Neuron (in vitro differentiated cells): ENCODE results near the gene CSHL1.
"Not testable (repeated sequence)": the region's sequence is repeated elsewhere in the genome, so short reads cannot be mapped to it uniquely, and the experiment has no call there.

Experiments used
- H2AFZ ChIP-seq: one replicate; pipeline ENCODE4 v1.6.1; 2013; ENCODE audit warnings: low read depth, mild to moderate bottlenecking, inconsistent platforms, low read length, moderate library complexity
- H3K27me3 ChIP-seq: one replicate; pipeline ENCODE4 v1.6.1; 2013; ENCODE audit warnings: low read length; ENCODE audit not compliant: insufficient read depth
- H3K36me3 ChIP-seq: one replicate; pipeline ENCODE4 v1.6.1; 2013; ENCODE audit warnings: low read length; ENCODE audit not compliant: insufficient read depth
- H3K4me1 ChIP-seq: one replicate; pipeline ENCODE4 v1.6.1; 2013; ENCODE audit warnings: low read length; ENCODE audit not compliant: insufficient read depth
- H3K4me3 ChIP-seq: 2 replicates; pipeline ENCODE4 v1.5.1; 2013; ENCODE audit warnings: mild to moderate bottlenecking, low read length, moderate library complexity
- H3K9me3 ChIP-seq: one replicate; pipeline ENCODE4 v1.6.1; 2013; ENCODE audit warnings: low read length

CSHL1 gene

DNA sequence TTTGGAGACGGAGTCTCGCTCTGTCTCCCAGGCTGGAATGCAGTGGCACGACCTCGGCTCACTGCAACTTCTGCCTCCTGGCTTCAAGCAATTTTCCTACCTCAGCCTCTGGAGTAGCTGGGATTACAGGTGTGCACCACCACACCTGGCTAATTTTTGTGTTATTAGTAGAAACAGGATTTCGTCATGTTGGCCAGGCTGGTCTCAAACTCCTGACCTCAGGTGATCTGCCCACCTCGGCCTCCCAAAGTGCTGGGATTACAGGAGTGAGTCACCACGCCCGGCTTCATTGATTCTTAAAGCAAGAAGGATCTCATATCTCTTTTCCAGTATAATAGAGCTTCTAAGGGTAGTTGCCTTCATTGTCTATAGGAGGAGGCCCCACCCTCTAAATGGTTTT, 6.3 kb downstream of the CSHL1 start:
- not testable (repeated sequence) for H3K4me3 ChIP-seq, H3K36me3 ChIP-seq, H3K27me3 ChIP-seq, H2AFZ ChIP-seq, H3K9me3 ChIP-seq, H3K4me1 ChIP-seq

DNA sequence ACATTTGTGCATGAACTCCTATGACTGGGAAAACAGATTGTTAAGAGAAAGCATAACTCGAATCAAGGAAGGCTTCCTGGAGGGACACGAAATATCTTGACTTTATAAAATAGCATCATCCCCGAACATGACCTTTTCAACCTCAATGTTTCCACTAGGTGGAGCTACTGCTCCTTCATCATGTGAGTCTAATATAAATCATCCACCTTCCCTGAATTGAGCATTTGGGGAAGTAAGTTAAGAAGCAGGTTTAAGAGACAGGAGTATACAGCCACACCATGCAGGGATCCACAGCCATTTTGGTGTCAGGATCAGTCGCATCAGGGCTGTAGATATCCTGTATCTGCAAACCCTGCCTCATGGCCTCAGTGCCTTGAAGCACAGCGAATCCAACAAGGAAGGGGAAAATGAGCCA, 7.3 kb downstream of the CSHL1 start:
- H3K9me3 ChIP-seq, H3K4me1 ChIP-seq, H3K27me3 ChIP-seq, H3K4me3 ChIP-seq, H2AFZ ChIP-seq, H3K36me3 ChIP-seq: not testable (repeated sequence)

DNA sequence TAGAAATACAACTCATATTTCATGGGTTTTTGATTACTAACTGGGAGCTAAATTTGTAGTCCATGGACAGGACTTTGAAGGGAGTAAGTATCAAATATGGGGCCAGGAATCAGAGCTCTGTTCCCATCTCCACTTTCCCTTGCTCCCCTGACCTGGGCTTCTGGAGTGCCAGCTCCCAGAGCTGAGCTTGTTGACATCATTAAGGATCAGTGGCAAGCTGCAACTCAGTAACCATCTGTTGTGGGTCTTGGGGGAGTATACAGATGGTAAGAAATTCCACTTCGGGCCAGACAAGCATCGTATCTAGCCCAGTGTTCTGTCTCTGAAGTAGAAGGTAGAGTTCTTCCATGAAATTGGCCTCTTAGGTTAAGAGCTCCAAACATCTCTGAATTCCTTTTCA, 9.1 kb downstream of the CSHL1 start:
- H3K9me3 ChIP-seq, H3K27me3 ChIP-seq, H3K4me3 ChIP-seq, H2AFZ ChIP-seq, H3K36me3 ChIP-seq, H3K4me1 ChIP-seq: not testable (repeated sequence)

DNA sequence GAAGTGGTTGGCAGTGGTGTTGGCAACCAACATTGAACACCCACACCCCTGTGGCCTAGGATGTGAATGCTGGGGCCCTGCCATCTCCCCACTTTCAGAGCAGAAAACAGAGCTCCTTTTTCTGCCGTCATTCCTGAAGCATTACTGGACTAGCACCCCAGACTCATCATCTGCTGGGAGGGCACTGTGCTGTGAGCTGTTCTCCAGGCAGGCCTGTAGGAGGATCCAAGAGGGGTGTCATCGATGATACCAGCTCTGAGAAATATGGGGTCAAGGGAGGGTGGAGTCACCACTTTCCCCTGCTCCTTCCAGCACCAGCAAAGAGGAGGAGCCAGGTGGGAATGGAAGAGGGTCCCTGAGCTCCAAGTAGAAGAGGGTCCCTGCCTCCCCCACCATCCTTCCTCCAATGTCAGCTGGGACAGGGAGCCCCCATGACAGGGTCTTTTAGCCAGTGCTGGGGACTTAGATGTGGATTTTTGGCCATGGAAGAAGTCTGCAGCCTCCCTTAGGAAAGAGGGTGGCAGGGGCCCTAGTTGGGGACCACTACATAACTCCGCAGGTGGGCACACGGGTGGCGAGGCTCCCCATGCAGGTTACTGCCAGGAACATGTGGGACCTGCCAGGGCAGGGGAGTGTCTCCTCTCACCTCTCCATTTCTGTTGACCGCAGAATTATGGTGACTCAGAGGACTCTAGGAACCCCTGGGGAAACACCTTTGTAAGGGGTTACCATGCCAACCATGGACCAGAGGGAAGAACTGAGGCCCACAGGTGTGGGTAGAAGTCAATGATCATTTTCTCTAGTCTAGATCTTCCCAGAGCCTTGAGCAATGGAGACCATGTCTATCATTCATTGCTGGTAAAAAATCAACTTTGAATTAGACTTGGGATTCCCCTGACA, 11.9 kb downstream of the CSHL1 start:
- H3K4me3 ChIP-seq, H3K36me3 ChIP-seq: not testable (repeated sequence)

DNA sequence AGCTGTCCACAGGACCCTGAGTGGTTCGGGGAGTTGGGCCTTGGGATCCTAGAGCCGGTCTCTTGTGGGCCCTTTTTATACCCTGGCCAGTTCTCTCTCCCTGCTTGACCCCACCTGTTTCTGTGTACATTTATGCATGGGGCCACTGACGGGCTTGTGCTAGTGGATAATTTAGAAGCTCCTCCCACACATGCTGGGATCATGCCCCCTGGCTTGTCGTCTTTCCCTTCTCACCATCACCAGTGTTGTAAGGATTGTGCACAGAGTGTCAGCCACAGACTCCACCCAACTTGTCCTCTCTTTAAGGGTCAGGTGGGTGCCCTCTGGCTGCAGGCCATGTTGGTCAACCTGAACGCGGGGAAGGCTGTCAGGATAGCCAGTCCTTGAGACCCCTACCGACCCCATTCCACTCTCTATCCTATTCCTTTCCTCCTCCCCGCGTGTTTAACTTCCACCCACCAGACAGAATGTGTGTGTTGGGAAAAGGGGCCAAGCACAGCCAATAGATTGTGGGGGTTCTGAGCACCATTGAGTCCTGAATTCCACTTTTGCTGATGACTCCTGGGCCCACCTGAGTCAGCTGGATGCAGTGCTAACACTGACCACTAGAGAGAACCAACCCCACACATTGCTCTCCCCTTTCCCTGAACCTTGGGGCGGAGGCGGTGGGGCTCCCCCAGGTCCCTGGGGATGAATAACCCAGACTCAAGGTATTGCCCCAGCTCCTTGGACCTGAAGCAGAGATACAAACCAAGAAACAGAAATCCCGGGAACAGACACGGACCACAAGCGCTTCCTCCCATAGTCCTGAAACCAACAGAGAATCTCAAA, 14.3 kb downstream of the CSHL1 start, which contains the start of gene CSH1:
Gene CSH1 (minus strand): TSS at position 51 of the 831 bp plus-strand sequence. CDS start 63 bp downstream, outside the sequence.
- not testable (repeated sequence) for H3K4me3 ChIP-seq, H3K4me1 ChIP-seq, H3K9me3 ChIP-seq, H2AFZ ChIP-seq, H3K36me3 ChIP-seq, H3K27me3 ChIP-seq

More for the DNA sequence above, 11.9 kb downstream of the CSHL1 start:
- H3K27me3 ChIP-seq, H3K4me1 ChIP-seq, H2AFZ ChIP-seq, H3K9me3 ChIP-seq: not testable (repeated sequence)

DNA sequence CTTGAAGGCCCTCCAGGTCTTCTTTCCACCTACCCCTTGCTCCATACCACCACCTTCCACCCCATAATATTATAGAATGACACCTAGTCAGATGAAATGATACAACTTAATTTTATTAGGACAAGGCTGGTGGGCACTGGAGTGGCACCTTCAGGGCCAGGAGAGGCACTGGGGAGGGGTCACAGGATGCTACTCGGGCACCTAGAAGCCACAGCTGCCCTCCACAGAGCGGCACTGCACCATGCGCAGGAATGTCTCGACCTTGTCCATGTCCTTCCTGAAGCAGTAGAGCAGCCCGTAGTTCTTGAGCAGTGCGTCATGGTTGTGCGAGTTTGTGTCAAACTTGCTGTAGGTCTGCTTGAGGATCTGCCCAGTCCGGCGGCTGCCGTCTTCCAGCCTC, 16.2 kb downstream of the CSHL1 start:
- H3K27me3 ChIP-seq, H3K9me3 ChIP-seq, H3K36me3 ChIP-seq, H3K4me1 ChIP-seq, H3K4me3 ChIP-seq, H2AFZ ChIP-seq: not testable (repeated sequence)

DNA sequence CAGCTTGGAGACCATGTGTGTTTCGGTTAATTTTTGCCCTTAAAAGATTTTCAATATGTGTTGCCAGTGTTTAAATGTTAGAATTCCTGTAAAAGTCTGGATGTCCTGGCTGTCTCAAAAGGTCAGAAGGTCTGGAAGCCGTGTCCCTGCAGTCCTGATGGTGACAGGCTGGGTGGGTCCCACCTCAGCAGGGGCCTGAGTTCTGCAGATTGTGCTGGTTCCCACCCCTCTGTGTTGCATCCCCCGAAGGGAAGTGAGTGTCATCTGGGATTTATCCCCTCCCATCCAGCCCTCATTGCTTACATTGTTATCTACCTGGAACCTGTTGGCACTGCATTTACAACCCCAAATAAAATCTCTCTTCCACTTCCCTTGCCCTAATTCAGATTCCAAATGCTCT, 17.0 kb downstream of the CSHL1 start:
- not testable (repeated sequence) for H3K4me3 ChIP-seq, H3K9me3 ChIP-seq, H3K4me1 ChIP-seq, H3K27me3 ChIP-seq, H2AFZ ChIP-seq, H3K36me3 ChIP-seq

DNA sequence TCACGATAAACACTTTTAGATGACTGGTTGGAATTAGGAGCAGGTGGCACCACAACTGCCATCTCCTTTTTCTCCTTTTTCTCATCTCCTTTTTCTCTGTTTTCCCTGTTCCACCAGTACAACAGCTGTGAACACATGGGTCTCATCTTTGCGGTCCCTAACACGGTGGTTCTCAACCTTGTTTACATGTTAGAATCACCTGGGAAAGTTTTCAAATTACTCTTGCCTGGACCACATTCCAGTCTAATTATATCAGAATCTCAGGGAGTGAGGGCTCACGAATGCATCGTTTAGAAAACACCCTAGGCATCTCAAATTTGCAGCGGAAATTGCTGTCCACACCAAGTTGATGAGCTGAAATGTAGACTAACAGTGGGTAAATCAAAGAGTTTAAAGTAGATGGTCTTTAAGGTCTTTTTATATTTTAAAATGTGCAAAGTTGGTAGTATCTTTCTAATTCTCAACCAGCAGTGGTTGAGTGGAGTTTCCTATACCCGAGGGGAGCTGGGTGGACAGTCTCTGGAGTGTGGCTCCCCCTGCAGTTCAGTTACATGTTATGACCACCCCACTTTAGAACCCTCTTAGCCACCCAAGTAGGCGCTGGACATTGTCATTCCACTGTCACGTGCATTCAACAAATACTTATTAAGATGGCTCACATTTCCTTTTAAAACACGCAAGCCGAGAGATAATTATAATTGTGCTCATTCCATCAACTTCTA, 18.6 kb downstream of the CSHL1 start:
- not testable (repeated sequence) for H2AFZ ChIP-seq, H3K36me3 ChIP-seq, H3K9me3 ChIP-seq, H3K4me3 ChIP-seq, H3K27me3 ChIP-seq, H3K4me1 ChIP-seq

DNA sequence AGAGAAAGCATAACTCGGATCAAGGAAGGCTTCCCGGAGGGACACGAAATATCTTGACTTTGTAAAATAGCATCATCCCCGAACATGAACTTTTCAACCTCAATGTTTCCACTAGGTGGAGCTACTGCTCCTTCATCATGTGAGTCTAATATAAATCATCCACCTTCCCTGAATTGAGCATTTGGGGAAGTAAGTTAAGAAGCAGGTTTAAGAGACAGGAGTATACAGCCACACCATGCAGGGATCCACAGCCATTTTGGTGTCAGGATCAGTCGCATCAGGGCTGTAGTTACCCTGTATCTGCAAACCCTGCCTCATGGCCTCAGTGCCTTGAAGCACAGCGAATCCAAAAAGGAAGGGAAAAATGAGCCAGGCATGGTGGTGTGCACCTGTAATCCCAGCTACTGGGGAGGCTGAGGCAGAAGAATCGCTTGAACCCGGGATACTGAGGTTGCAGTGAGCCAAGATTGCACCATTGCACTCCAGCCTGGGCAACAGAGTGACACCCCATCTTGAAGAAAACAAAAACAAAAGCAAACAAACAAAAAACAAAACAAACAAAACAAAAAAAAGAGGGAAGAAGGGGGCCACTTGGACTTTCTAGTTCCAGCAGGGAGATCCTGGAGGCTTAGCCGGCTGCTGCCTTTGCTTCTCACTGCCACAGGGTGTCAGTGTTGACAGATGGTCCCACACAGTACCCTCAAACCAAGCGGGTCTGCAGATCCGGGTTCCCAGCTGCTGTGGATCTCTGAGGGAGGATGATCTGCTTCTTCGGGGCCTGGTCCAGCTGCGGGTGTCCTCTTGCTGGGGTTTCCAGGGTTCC, 21.8 kb downstream of the CSHL1 start:
- H3K9me3 ChIP-seq, H3K27me3 ChIP-seq, H3K4me1 ChIP-seq, H2AFZ ChIP-seq, H3K4me3 ChIP-seq, H3K36me3 ChIP-seq: not testable (repeated sequence)

DNA sequence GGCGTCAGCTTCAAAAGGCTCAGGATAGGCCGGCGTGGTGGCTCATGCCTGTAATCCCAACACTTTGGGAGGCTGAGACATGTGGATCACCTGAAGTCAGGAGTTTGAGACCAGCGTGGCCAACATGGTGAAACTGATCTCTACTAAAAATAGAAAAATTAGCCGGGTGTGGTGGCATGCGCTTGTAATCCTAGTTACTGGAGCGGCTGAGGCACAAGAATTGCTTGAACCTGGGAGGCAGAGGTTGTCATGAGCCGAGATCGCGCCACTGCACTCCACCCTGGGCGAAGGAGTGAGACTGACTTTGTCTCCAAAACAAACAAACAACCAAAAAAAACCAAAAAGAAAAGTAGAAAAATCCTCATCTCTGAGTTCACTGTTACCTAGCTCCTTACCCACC, 25.9 kb downstream of the CSHL1 start:
- not testable (repeated sequence) for H3K27me3 ChIP-seq, H3K36me3 ChIP-seq, H3K4me1 ChIP-seq, H3K9me3 ChIP-seq, H2AFZ ChIP-seq, H3K4me3 ChIP-seq

DNA sequence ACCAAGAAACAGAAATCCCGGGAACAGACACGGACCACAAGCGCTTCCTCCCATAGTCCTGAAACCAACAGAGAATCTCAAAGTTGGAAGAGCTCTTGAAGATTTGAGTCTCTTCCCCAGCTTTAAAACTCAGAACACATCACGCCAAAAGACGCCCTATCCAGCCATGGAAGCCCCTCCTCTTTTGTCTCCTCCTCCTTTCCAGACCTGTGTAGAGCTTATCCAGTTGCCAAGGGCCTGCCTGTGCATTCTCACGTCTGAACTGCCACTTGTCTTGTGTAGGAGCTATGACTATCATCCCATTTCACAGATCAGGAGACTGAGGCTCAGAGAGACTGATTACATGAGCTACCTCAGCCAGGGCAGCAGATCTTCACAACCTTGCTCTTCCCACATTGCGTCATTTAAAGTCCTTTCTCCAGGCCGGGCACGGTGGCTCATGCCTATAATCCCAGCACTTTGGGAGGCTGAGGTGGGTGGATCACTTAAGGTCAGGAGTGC, 28.4 kb downstream of the CSHL1 start:
- H3K27me3 ChIP-seq, H3K9me3 ChIP-seq, H3K4me1 ChIP-seq, H2AFZ ChIP-seq, H3K4me3 ChIP-seq, H3K36me3 ChIP-seq: not testable (repeated sequence)

DNA sequence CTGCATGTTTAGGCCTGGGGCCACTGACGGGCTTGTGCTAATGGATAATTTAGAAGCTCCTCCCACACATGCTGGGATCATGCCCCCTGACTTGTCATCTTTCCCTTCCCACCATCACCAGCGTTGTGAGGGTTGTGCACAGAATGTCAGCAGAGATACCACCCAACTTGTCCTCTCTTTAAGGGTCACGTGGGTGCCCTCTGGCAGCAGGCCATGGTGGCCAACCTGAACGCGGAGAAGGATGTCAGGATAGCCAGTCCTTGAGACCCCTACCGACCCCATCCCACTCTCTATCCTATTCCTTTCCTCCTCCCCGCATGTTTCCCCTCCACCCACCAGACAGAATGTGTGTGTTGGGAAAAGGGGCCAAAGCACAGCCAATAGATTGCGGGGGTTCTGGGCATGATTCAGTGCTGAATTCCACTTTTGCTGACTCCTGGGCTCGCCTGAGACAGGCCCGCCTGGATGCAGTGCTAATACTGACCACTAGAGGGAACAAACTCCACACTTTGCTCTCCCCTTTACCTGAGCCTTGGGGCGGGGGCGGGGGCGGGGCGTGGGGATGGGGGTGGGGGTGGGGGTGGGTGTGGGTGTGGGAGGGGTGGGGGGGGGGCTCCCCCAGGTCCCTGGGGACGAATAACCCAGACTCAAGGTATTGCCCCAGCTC, 29.0 kb downstream of the CSHL1 start, which contains the start of gene GH2:
Gene GH2 (minus strand): TSS at position 10 of the 667 bp plus-strand sequence. CDS start 143 bp downstream, outside the sequence.
- Histone ChIP-seq H2AFZ (no peak within 1 kb of the TSS), H3K9me3 (no peaks in the 10 kb centered on the region), H3K27me3 (no peaks in the 10 kb centered on the region), H3K36me3 (no peaks in the 10 kb centered on the region), H3K4me3 (no peak within 1 kb of the TSS), H3K4me1 (no peaks in the 10 kb centered on the region)
